ENCODE measurements around the gene TSPAN8. TPM values are rescaled to one million over a fixed set of nuclear protein-coding genes. Genes with fewer than 3 reads are reported as not detected.

The TSPAN8 gene
- total RNA-seq, 1 donor from 2014 or later = 5.5 TPM

GRCh38 chr12:71164166-71164565 is 6.4 kb upstream of the TSPAN8 start:
- Histone ChIP-seq H3K4me3 (no peak overlapping the region), H3K27ac (no peak overlapping the region), H3K27me3 (no peaks in the 10 kb centered on the region), H3K9me3 (no peaks in the 10 kb centered on the region), H3K4me1 (no peaks in the 10 kb centered on the region), H3K36me3 (no peaks in the 10 kb centered on the region)
- TF ChIP-seq CTCF (IDR thresholded peaks at IDR 0.05) = no peak
- intact Hi-C loops (cut with DNase I) = no loop called here
- no peak for DNase-seq (ENCODE audit: low spot score in 2 of 2)

GRCh38 chr12:71162832-71163763 is 5.3 kb upstream of the TSPAN8 start:
- H3K27me3 ChIP-seq = no peaks in the 10 kb centered on the region
- H3K9me3 ChIP-seq = no peaks in the 10 kb centered on the region
- no peaks in the 10 kb centered on the region for H3K36me3 ChIP-seq
- TF ChIP-seq CTCF (IDR thresholded peaks at IDR 0.05) = no peak
- no peak for DNase-seq (ENCODE audit: low spot score in 2 of 2)
- no peak overlapping the region for H3K27ac ChIP-seq
- intact Hi-C loops (cut with DNase I) = no loop called here
- no peak overlapping the region for H3K4me3 ChIP-seq
- H3K4me1 ChIP-seq = peaks cover 0 to 4% of the 10 kb centered on the region in 2 donors

GRCh38 chr12:71161591-71161990 is 3.8 kb upstream of the TSPAN8 start:
- peaks cover 0 to 9% of the 10 kb centered on the region in 2 donors for H3K4me1 ChIP-seq
- intact Hi-C loops (cut with DNase I) = no loop called here
- H3K27ac ChIP-seq = no peak overlapping the region
- DNase-seq (ENCODE audit: low spot score in 2 of 2) = no peak
- H3K36me3 ChIP-seq = no peaks in the 10 kb centered on the region
- H3K4me3 ChIP-seq = no peak overlapping the region
- H3K27me3 ChIP-seq = no peaks in the 10 kb centered on the region
- no peaks in the 10 kb centered on the region for H3K9me3 ChIP-seq
- TF ChIP-seq CTCF (IDR thresholded peaks at IDR 0.05) = no peak

GRCh38 chr12:71160585-71160984 is 2.8 kb upstream of the TSPAN8 start:
- Histone ChIP-seq H3K4me1 (peaks cover 0 to 9% of the 10 kb centered on the region in 2 donors), H3K9me3 (no peaks in the 10 kb centered on the region), H3K27ac (no peak overlapping the region), H3K36me3 (no peaks in the 10 kb centered on the region), H3K4me3 (no peak overlapping the region), H3K27me3 (no peaks in the 10 kb centered on the region)
- intact Hi-C loops (cut with DNase I) = no loop called here
- no peak for DNase-seq (ENCODE audit: low spot score in 2 of 2)
- no peak for TF ChIP-seq CTCF (IDR thresholded peaks at IDR 0.05)

- H3K27ac ChIP-seq = no peak overlapping the region
- no peak for TF ChIP-seq CTCF (IDR thresholded peaks at IDR 0.05)
- intact Hi-C loops (cut with DNase I) = no loop called here
Measured at GRCh38 chr12:71159878-71160277, 2.1 kb upstream of the TSPAN8 start.

More at GRCh38 chr12:71159878-71160277, 2.1 kb upstream of the TSPAN8 start:
- H3K27me3 ChIP-seq = no peaks in the 10 kb centered on the region
- H3K9me3 ChIP-seq = no peaks in the 10 kb centered on the region
- peaks cover 0 to 9% of the 10 kb centered on the region in 2 donors for H3K4me1 ChIP-seq
- no peak overlapping the region for H3K4me3 ChIP-seq
- no peaks in the 10 kb centered on the region for H3K36me3 ChIP-seq
- no peak for DNase-seq (ENCODE audit: low spot score in 2 of 2)
